HEK293 (cell line): ENCODE data around the gene PLP2.
A peak's percentile ranks its signal among the peaks of the same experiment; 100 is the strongest.

Experiments
- CTCF ChIA-PET: fragments of 350-600 bp; formaldehyde crosslinking; extraction: SDS; loops from one replicate; lab custom pipeline; 2021; ENCODE audit warnings: antibody characterized with exemption; lab: Yijun Ruan, JAX
- POLR2A ChIA-PET: fragments of 300-600 bp; formaldehyde crosslinking; extraction: SDS; loops from one replicate; lab custom pipeline; 2020; ENCODE audit warnings: antibody characterized with exemption, inconsistent platforms; lab: Yijun Ruan, JAX
- H3K27ac ChIP-seq: fragments of 200-500 bp; sonication (Bioruptor generic); 2 replicates; pipeline ENCODE4 v1.5.1; 2014; ENCODE audit warnings: low read depth, low read length, control low read depth, inconsistent platforms; ENCODE audit errors: extremely low read depth
- H3K36me3 ChIP-seq, 2 experiments: fragments of 200-500 bp in 1 of 2; sonication (Bioruptor generic) in 1 of 2; 1 replicate in 1 of 2; 2 replicates in 1 of 2; pipeline ENCODE4 v1.5.1; 2014 to 2017; ENCODE audit warnings: inconsistent platforms in 2 of 2, low read length in 2 of 2; ENCODE audit not compliant: control insufficient read depth in 2 of 2, insufficient read depth in 1 of 2
- H3K4me1 ChIP-seq: fragments of 200-500 bp; sonication (Bioruptor generic); 2 replicates; pipeline ENCODE4 v1.5.1; 2014; ENCODE audit warnings: mild to moderate bottlenecking, low read length, inconsistent platforms; ENCODE audit not compliant: control insufficient read depth, insufficient read depth
- H3K4me3 ChIP-seq: 2 replicates; pipeline ENCODE4 v1.5.1; 2011; ENCODE audit warnings: low read depth, mild to moderate bottlenecking, control low read depth, low read length, moderate library complexity
- H3K9me3 ChIP-seq: fragments of 200-500 bp; sonication (Bioruptor generic); 2 replicates; pipeline ENCODE4 v1.5.1; 2014; ENCODE audit warnings: low read depth, low read length, inconsistent platforms; ENCODE audit not compliant: control insufficient read depth, insufficient read depth
- EGR2 ChIP-seq: fragments of 450-650 bp; formaldehyde crosslinking; IDR thresholded peaks from 2 replicates; pipeline ENCODE4 v1.5.1; 2016; ENCODE audit warnings: low read depth, missing biosample characterization, missing genetic modification characterization
- GLI4 ChIP-seq: fragments of 450-650 bp; formaldehyde crosslinking; IDR thresholded peaks from 2 replicates; pipeline ENCODE4 v1.5.1; 2016; ENCODE audit warnings: missing biosample characterization, missing genetic modification characterization
- GLIS2 ChIP-seq: fragments of 450-650 bp; formaldehyde crosslinking; IDR thresholded peaks from 2 replicates; pipeline ENCODE4 v1.5.1; 2016; ENCODE audit warnings: missing biosample characterization, missing genetic modification characterization
- INSM2 ChIP-seq: fragments of 450-650 bp; formaldehyde crosslinking; IDR thresholded peaks from 2 replicates; pipeline ENCODE4 v1.5.1; 2016; ENCODE audit warnings: missing biosample characterization, missing genetic modification characterization
- KLF10 ChIP-seq: fragments of 450-650 bp; IDR thresholded peaks from 2 replicates; pipeline ENCODE4 v1.5.1; 2018; ENCODE audit warnings: missing biosample characterization, mild to moderate bottlenecking, missing genetic modification characterization
- KLF16 ChIP-seq: fragments of 450-650 bp; formaldehyde crosslinking; IDR thresholded peaks from 2 replicates; pipeline ENCODE4 v1.5.1; 2017; ENCODE audit warnings: missing biosample characterization, missing genetic modification characterization
- OSR2 ChIP-seq: fragments of 450-650 bp; formaldehyde crosslinking; IDR thresholded peaks from 2 replicates; pipeline ENCODE4 v1.5.1; 2016; ENCODE audit warnings: missing biosample characterization, missing genetic modification characterization
- PRDM4 ChIP-seq: fragments of 450-650 bp; formaldehyde crosslinking; IDR thresholded peaks from 2 replicates; pipeline ENCODE4 v1.5.1; 2017; ENCODE audit warnings: missing biosample characterization, missing genetic modification characterization
- REST ChIP-seq: fragments of 450-650 bp; formaldehyde crosslinking; IDR thresholded peaks from 2 replicates; pipeline ENCODE4 v1.5.1; 2016; ENCODE audit warnings: missing biosample characterization, missing genetic modification characterization
- SP2 ChIP-seq: fragments of 450-650 bp; formaldehyde crosslinking; IDR thresholded peaks from 2 replicates; pipeline ENCODE4 v1.5.1; 2016; ENCODE audit warnings: missing biosample characterization, missing genetic modification characterization
- SP7 ChIP-seq: fragments of 450-650 bp; formaldehyde crosslinking; IDR thresholded peaks from 2 replicates; pipeline ENCODE4 v1.5.1; 2016; ENCODE audit warnings: missing biosample characterization, missing genetic modification characterization
- YY2 ChIP-seq: fragments of 450-650 bp; formaldehyde crosslinking; IDR thresholded peaks from 2 replicates; pipeline ENCODE4 v1.5.1; 2016; ENCODE audit warnings: missing biosample characterization, missing genetic modification characterization
- ZBTB10 ChIP-seq: fragments of 450-650 bp; formaldehyde crosslinking; IDR thresholded peaks from 2 replicates; pipeline ENCODE4 v1.5.1; 2016; ENCODE audit warnings: missing biosample characterization, missing genetic modification characterization
- ZBTB6 ChIP-seq: fragments of 450-650 bp; formaldehyde crosslinking; IDR thresholded peaks from 2 replicates; pipeline ENCODE4 v1.5.1; 2017; ENCODE audit warnings: missing biosample characterization, missing genetic modification characterization
- ZFHX2 ChIP-seq: fragments of 450-650 bp; formaldehyde crosslinking; conservative IDR thresholded peaks from 2 replicates; pipeline ENCODE4 v1.5.1; 2016; ENCODE audit warnings: missing biosample characterization, missing genetic modification characterization
- ZNF174 ChIP-seq: fragments of 450-650 bp; formaldehyde crosslinking; IDR thresholded peaks from 2 replicates; pipeline ENCODE4 v1.5.0; 2017; ENCODE audit warnings: missing biosample characterization, mild to moderate bottlenecking, missing genetic modification characterization
- ZNF2 ChIP-seq: fragments of 450-650 bp; formaldehyde crosslinking; IDR thresholded peaks from 2 replicates; pipeline ENCODE4 v1.5.1; 2016; ENCODE audit warnings: missing biosample characterization, missing genetic modification characterization
- ZNF335 ChIP-seq: fragments of 450-650 bp; formaldehyde crosslinking; conservative IDR thresholded peaks from 2 replicates; pipeline ENCODE4 v1.5.1; 2016; ENCODE audit warnings: missing biosample characterization, missing genetic modification characterization
- ZNF404 ChIP-seq: fragments of 450-650 bp; formaldehyde crosslinking; IDR thresholded peaks from 2 replicates; pipeline ENCODE4 v1.5.1; 2017; ENCODE audit warnings: missing biosample characterization, missing genetic modification characterization
- ZNF423 ChIP-seq: fragments of 450-650 bp; formaldehyde crosslinking; IDR thresholded peaks from 2 replicates; pipeline ENCODE4 v1.5.1; 2016; ENCODE audit warnings: missing biosample characterization, missing genetic modification characterization
- ZNF501 ChIP-seq: fragments of 450-650 bp; formaldehyde crosslinking; IDR thresholded peaks from 2 replicates; pipeline ENCODE4 v1.5.1; 2016; ENCODE audit warnings: missing biosample characterization, missing genetic modification characterization
- ZNF510 ChIP-seq: fragments of 450-650 bp; formaldehyde crosslinking; IDR thresholded peaks from 2 replicates; pipeline ENCODE4 v1.5.1; 2018; ENCODE audit warnings: mild to moderate bottlenecking, missing genetic modification characterization, missing biosample characterization; ENCODE audit not compliant: insufficient replicate concordance
- ZNF600 ChIP-seq: fragments of 450-650 bp; formaldehyde crosslinking; IDR thresholded peaks from 2 replicates; pipeline ENCODE4 v1.5.1; 2016; ENCODE audit warnings: missing biosample characterization, missing genetic modification characterization
- ZNF623 ChIP-seq: fragments of 450-650 bp; formaldehyde crosslinking; IDR thresholded peaks from 2 replicates; pipeline ENCODE4 v1.5.1; 2016; ENCODE audit warnings: missing biosample characterization, missing genetic modification characterization
- ZSCAN16 ChIP-seq: fragments of 450-650 bp; formaldehyde crosslinking; IDR thresholded peaks from 2 replicates; pipeline ENCODE4 v1.5.1; 2016; ENCODE audit warnings: missing biosample characterization, missing genetic modification characterization

PLP2 gene

GRCh38 chrX:49171752-49172279 lies at the start of gene PLP2:
Gene PLP2, plus strand, starts transcription at chrX:49171898. Its CDS starts 103 bp downstream, at chrX:49172001.
- ChIA-PET POLR2A (interaction anchor here (0.7 to 2.5 kb wide), 7 partner anchors 12 to 574 kb away, joined by 3 to 18 read pairs (median 6); no protein-coding TSS in a partner anchor), CTCF (interaction anchor here (0.7 kb wide), 1 partner anchor 8 kb away, joined by 5 read pairs; no protein-coding TSS in a partner anchor)
- H3K4me3 ChIP-seq = peak within 1 kb of the TSS; percentile 52
- H3K4me1 ChIP-seq = peaks cover 4% of the 10 kb centered on the region
- peaks cover 10 to 11% of the 10 kb centered on the region in 2 experiments; a peak in 2 of 3 replicates for H3K36me3 ChIP-seq
- H3K27ac ChIP-seq = peak within 1 kb of the TSS; percentile 94
- no peaks in the 10 kb centered on the region for H3K9me3 ChIP-seq
- TF ChIP-seq INSM2 (tag by site-specific recombination) (peak; percentile 23; the same call in 1 of the 2 replicates), ZNF404 (tag by site-specific recombination) (no peak), ZFHX2 (tag by site-specific recombination) (peak; percentile 66), PRDM4 (tag by site-specific recombination) (peak; percentile 29; the same call in 1 of the 2 replicates), ZNF501 (tag by site-specific recombination) (peak; percentile 85), OSR2 (tag by site-specific recombination) (0 out of 2 replicates have a peak, but pooled peaks have one; percentile 16), ZNF600 (peak; percentile 33; the same call in 1 of the 2 replicates), YY2 (tag by site-specific recombination) (0 out of 2 replicates have a peak, but pooled peaks have one; percentile 48), ZNF510 (tag by site-specific recombination) (no peak), ZNF174 (tag by site-specific recombination) (no peak), ZBTB10 (tag by site-specific recombination) (0 out of 2 replicates have a peak, but pooled peaks have one; percentile 57), ZSCAN16 (peak; percentile 61), SP2 (tag by site-specific recombination) (peak; percentile 58), KLF10 (tag by site-specific recombination) (peak; percentile 28; the same call in 1 of the 2 replicates), ZBTB6 (no peak), ZNF2 (tag by site-specific recombination) (peak; percentile 81), KLF16 (tag by site-specific recombination) (no peak), EGR2 (tag by site-specific recombination) (0 out of 2 replicates have a peak, but pooled peaks have one; percentile 36), SP7 (tag by site-specific recombination) (peak; percentile 61; the same call in 1 of the 2 replicates), ZNF423 (peak; percentile 85), ZNF335 (peak; percentile 97), REST (tag by site-specific recombination) (0 out of 2 replicates have a peak, but pooled peaks have one; percentile 19), ZNF623 (tag by site-specific recombination) (no peak), GLI4 (tag by site-specific recombination) (peak; percentile 16; the same call in 1 of the 2 replicates), GLIS2 (tag by site-specific recombination) (peak; percentile 5; the same call in 1 of the 2 replicates)
